DND-41 (cell line): ENCODE measurements around the gene NAALADL1.

ENCODE experiments used
- EZH2 ChIP-seq: IDR thresholded peaks from 3 replicates; pipeline ENCODE4 v1.6.1; 2012; ENCODE audit warnings: borderline replicate concordance, low read depth, mild to moderate bottlenecking, moderate library complexity, low read length, inconsistent platforms; ENCODE audit not compliant: severe bottlenecking
- TF ChIP-seq, protein P1 (sequence below): IDR thresholded peaks from 2 replicates; pipeline ENCODE4 v1.5.1; 2012; ENCODE audit warnings: borderline replicate concordance, low read length, moderate library complexity, mild to moderate bottlenecking; ENCODE audit not compliant: poor library complexity, severe bottlenecking; ENCODE audit errors: extremely low read depth

- TF ChIP-seq, protein P1, sequence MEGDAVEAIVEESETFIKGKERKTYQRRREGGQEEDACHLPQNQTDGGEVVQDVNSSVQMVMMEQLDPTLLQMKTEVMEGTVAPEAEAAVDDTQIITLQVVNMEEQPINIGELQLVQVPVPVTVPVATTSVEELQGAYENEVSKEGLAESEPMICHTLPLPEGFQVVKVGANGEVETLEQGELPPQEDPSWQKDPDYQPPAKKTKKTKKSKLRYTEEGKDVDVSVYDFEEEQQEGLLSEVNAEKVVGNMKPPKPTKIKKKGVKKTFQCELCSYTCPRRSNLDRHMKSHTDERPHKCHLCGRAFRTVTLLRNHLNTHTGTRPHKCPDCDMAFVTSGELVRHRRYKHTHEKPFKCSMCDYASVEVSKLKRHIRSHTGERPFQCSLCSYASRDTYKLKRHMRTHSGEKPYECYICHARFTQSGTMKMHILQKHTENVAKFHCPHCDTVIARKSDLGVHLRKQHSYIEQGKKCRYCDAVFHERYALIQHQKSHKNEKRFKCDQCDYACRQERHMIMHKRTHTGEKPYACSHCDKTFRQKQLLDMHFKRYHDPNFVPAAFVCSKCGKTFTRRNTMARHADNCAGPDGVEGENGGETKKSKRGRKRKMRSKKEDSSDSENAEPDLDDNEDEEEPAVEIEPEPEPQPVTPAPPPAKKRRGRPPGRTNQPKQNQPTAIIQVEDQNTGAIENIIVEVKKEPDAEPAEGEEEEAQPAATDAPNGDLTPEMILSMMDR, result no peak
- no peak for TF ChIP-seq EZH2
Observed at GRCh38 chr11:64999478-64999877, 58.9 kb downstream of the NAALADL1 start.
